ENCODE results near the gene BCL6. TPM values are rescaled to one million over a fixed set of nuclear protein-coding genes. Genes with fewer than 3 reads are reported as not detected.

Gene BCL6
- total and polyA plus RNA-seq, 2 experiments from 2014 or later = 2.6 to 5.9 TPM

GRCh38 chr3:187725224-187725623 is 20.0 kb downstream of the BCL6 start (continued):
- TF ChIP-seq CTCF (conservative IDR thresholded peaks at IDR 0.05; ENCODE audit: low read depth in 2 of 2) (no peak), ZNF114 (CRISPR knock-in tag; IDR thresholded peaks at IDR 0.05) (no peak), EZH2 (IDR thresholded peaks at IDR 0.05; ENCODE audit: low read depth, unreplicated experiment) (no peak), ZNF331 (CRISPR knock-in tag; IDR thresholded peaks at IDR 0.05; ENCODE audit: low read depth) (no peak), NANOG (IDR thresholded peaks at IDR 0.05; ENCODE audit: borderline replicate concordance) (no peak), STAT1 (IDR thresholded peaks at IDR 0.05; ENCODE audit: unreplicated experiment) (no peak), REST (IDR thresholded peaks at IDR 0.05; ENCODE audit: unreplicated experiment) (no peak), CREB1 (CRISPR knock-in tag; IDR thresholded peaks at IDR 0.05; ENCODE audit: low read depth) (no peak)

GRCh38 chr3:187722206-187722612 is 23.1 kb downstream of the BCL6 start:
- ATAC-seq (peak; percentile 62), DNase-seq (ENCODE audit: low spot score) (peak; percentile 62)
- H3K36me3 ChIP-seq (ENCODE audit: insufficient read depth) = peaks cover 7% of the 10 kb centered on the region; the same call in 1 of the 2 replicates

More at GRCh38 chr3:187722206-187722612, 23.1 kb downstream of the BCL6 start:
- Mint-ChIP-seq H3K4me1 (peaks cover 19% of the 10 kb centered on the region), H3K4me3 (no peak overlapping the region), H3K36me3 (ENCODE audit: low read depth) (peaks cover 35% of the 10 kb centered on the region), H3K9me3 (no peaks in the 10 kb centered on the region; the same call in 2 of the 3 replicates), H3K27ac (no peak overlapping the region), H3K27me3 (ENCODE audit: insufficient read depth, low read depth, poor library complexity) (no peaks in the 10 kb centered on the region)
- no peak overlapping the region for H2AFZ ChIP-seq
- H3K4me3 ChIP-seq = no peak overlapping the region
- no peak overlapping the region for H3K4me2 ChIP-seq
- TF ChIP-seq CREB1 (CRISPR knock-in tag; IDR thresholded peaks at IDR 0.05; ENCODE audit: low read depth) = no peak
- TF ChIP-seq CTCF (conservative IDR thresholded peaks at IDR 0.05; ENCODE audit: low read depth in 2 of 2) = peak; percentile 16 to 36; a peak in 3 of 4 replicates
- no peak overlapping the region for H3K27ac ChIP-seq (ENCODE audit: low read depth)
- H3F3A ChIP-seq (replicated peaks; ENCODE audit: low read depth) = no peaks in the 10 kb centered on the region; the same call in 1 of the 2 replicates
- H3K4me1 ChIP-seq (ENCODE audit: insufficient read depth) = peaks cover 14% of the 10 kb centered on the region; the same call in 1 of the 2 replicates
- no peaks in the 10 kb centered on the region for H3K9me2 ChIP-seq (ENCODE audit: insufficient read depth)
- H3K27me3 ChIP-seq (ENCODE audit: insufficient read depth) = no peaks in the 10 kb centered on the region
- H3K79me2 ChIP-seq (replicated peaks; ENCODE audit: insufficient read depth) = no peaks in the 10 kb centered on the region
- H4K20me1 ChIP-seq (replicated peaks; ENCODE audit: insufficient read depth) = no peaks in the 10 kb centered on the region
